ENCODE measurements around the gene MRFAP1L1. TPM values are rescaled to one million over a fixed set of nuclear protein-coding genes. Genes with fewer than 3 reads are reported as not detected.

The MRFAP1L1 gene
- total and polyA plus RNA-seq, 9 of the 15 experiments (the other 6 are each of a cell fraction or from before 2014, with no cell fraction given): 37.6 to 111 (median 83.8) TPM

- Histone ChIP-seq H3K4me1 (replicated peaks in 1 of 2; ENCODE audit: control insufficient read depth in 2 of 2, insufficient read depth in 2 of 2, low read length in 2 of 2) (peaks cover 20 to 32% of the 10 kb centered on the region in 2 experiments), H3K9me3 (replicated peaks; ENCODE audit: control insufficient read depth, insufficient read depth, low read depth, low read length) (no peaks in the 10 kb centered on the region), H4K20me1 (replicated peaks; ENCODE audit: control insufficient read depth, insufficient read depth, low read length) (no peaks in the 10 kb centered on the region), H3K9ac (ENCODE audit: insufficient read depth in 1 of 2, low read depth in 2 of 2, low read length in 2 of 2) (no peak overlapping the region), H3K79me2 (ENCODE audit: control insufficient read depth, insufficient read depth, low read length) (no peaks in the 10 kb centered on the region), H3K9me1 (ENCODE audit: control insufficient read depth, insufficient read depth, low read length) (no peaks in the 10 kb centered on the region), H2AFZ (ENCODE audit: low read depth, low read length) (no peak overlapping the region), H3K27ac (ENCODE audit: extremely low read depth, low read depth, low read length) (no peak overlapping the region), H3K27me3 (ENCODE audit: control insufficient read depth in 2 of 2, insufficient read depth in 2 of 2, low read length in 2 of 2) (no peaks in the 10 kb centered on the region), H3K4me3 (no peak overlapping the region), H3K36me3 (ENCODE audit: control insufficient read depth, insufficient read depth, low read length) (no peaks in the 10 kb centered on the region), H3K4me2 (ENCODE audit: insufficient read depth, low read length) (no peak overlapping the region)
- in situ Hi-C loops (cut with MboI): no loop called here
- intact Hi-C loops (cut with micrococcal nuclease): no loop called here
- WGBS (ENCODE audit: insufficient coverage, low coverage, missing lambda C conversion rate): 34% methylated on average over 4 of the region's 4 CpGs
- no TSS peak for BruUV-seq (replicated peaks)
- ChIA-PET CTCF (ENCODE audit: low intra/inter-chr PET ratio) (no interaction called here), POLR2A (interaction anchor here (0.8 kb wide), 1 partner anchor 26 kb away, joined by 3 read pairs; no protein-coding TSS in a partner anchor)
- no peak for FAIRE-seq
- no peak for ATAC-seq
- no peak for TF ChIP-seq TAL1 (IDR thresholded peaks at IDR 0.05)
- TF ChIP-seq MITF (IDR thresholded peaks at IDR 0.05): no peak
- TF ChIP-seq NFRKB (IDR thresholded peaks at IDR 0.05; ENCODE audit: low read depth): no peak
- TF ChIP-seq TBP (optimal IDR thresholded peaks at IDR 0.05; ENCODE audit: low read depth, low read length): no peak
- no peak for TF ChIP-seq ZKSCAN8 (CRISPR knock-in tag; IDR thresholded peaks at IDR 0.05)
- no peak for TF ChIP-seq ZNF395 (CRISPR knock-in tag; IDR thresholded peaks at IDR 0.05)
- no peak for DNase-seq (ENCODE audit: extremely low read depth in 1 of 4, low spot score in 3 of 4)
Measured at GRCh38 chr4:6758728-6759127, 49.1 kb upstream of the MRFAP1L1 start.
